Femur (tissue), 1 donor: Measurements from ENCODE around the gene PDCL3.

Experiments
- DNase-seq: peaks from one replicate; pipeline ENCODE4 v3.0.0-alpha.2; 2017

The PDCL3 gene

GRCh38 chr2:100561191-100561590 is 1.6 kb upstream of the PDCL3 start:
- DNase-seq, result no peak

GRCh38 chr2:100563407-100564247 is 834 bp downstream of the PDCL3 start:
- no peak for DNase-seq

GRCh38 chr2:100568989-100569388 is 6.2 kb downstream of the PDCL3 start:
- DNase-seq, result no peak

- DNase-seq, result no peak
Observed at GRCh38 chr2:100571668-100572067, 8.9 kb downstream of the PDCL3 start.

- DNase-seq, result no peak
Observed at GRCh38 chr2:100577777-100578176, 15.0 kb downstream of the PDCL3 start.

GRCh38 chr2:100580367-100581276 is 17.8 kb downstream of the PDCL3 start:
- DNase-seq, result no peak

GRCh38 chr2:100581277-100581612 is 18.5 kb downstream of the PDCL3 start:
- no peak for DNase-seq

GRCh38 chr2:100584816-100585215 is 22.0 kb downstream of the PDCL3 start:
- no peak for DNase-seq

GRCh38 chr2:100588071-100588786 is 25.4 kb downstream of the PDCL3 start:
- DNase-seq, result no peak

- no peak for DNase-seq
Observed at GRCh38 chr2:100589527-100589926, 26.7 kb downstream of the PDCL3 start.

GRCh38 chr2:100592226-100592625 is 29.4 kb downstream of the PDCL3 start:
- DNase-seq, result no peak

- DNase-seq, result no peak
Observed at GRCh38 chr2:100596465-100596864, 33.7 kb downstream of the PDCL3 start.

- DNase-seq, result no peak
Observed at GRCh38 chr2:100599566-100599965, 36.8 kb downstream of the PDCL3 start.

GRCh38 chr2:100601661-100602060 is 38.9 kb downstream of the PDCL3 start:
- no peak for DNase-seq

GRCh38 chr2:100603414-100603813 is 40.6 kb downstream of the PDCL3 start:
- DNase-seq, result no peak

GRCh38 chr2:100603948-100604633 is 41.3 kb downstream of the PDCL3 start:
- DNase-seq, result no peak

- DNase-seq, result no peak
Observed at GRCh38 chr2:100606332-100606725, 43.5 kb downstream of the PDCL3 start.

GRCh38 chr2:100606726-100607343 is 44.0 kb downstream of the PDCL3 start:
- DNase-seq, result no peak

- peak; percentile 82 for DNase-seq
Observed at GRCh38 chr2:100610381-100610831, 47.6 kb downstream of the PDCL3 start.

- DNase-seq, result no peak
Observed at GRCh38 chr2:100611079-100612029, 48.6 kb downstream of the PDCL3 start.
